Coronary artery (tissue), 2 donors: Measurements from ENCODE around the gene PRKRA.
"Not testable (repeated sequence)": the region's sequence is repeated elsewhere in the genome, so short reads cannot be mapped to it uniquely, and the experiment has no call there.

Source experiments
- DNase-seq: peaks from one replicate; pipeline ENCODE4 v3.0.0-alpha.2; 2017; ENCODE audit warnings: low spot score
- H3K27ac ChIP-seq, 2 donors: fragments of 200-600 bp; sonication (generic); one replicate each; pipeline ENCODE4 v1.5.1; 2016 to 2019
- H3K4me3 ChIP-seq: fragments of 200-600 bp; sonication (generic); 2 replicates; pipeline ENCODE4 v1.5.1; 2016; ENCODE audit warnings: mild to moderate bottlenecking, moderate library complexity
- CTCF ChIP-seq: fragments of 200-600 bp; sonication (generic); IDR thresholded peaks from one replicate; pipeline ENCODE4 v1.5.1; 2019; ENCODE audit warnings: antibody characterized with exemption

PRKRA gene

GRCh38 chr2:178425255-178425827 lies 25.6 kb downstream of the PRKRA start:
- Histone ChIP-seq H3K27ac (no peak overlapping the region), H3K4me3 (no peak overlapping the region)
- no peak for TF ChIP-seq CTCF
- DNase-seq, result no peak

GRCh38 chr2:178423746-178424145 lies 27.2 kb downstream of the PRKRA start:
- H3K4me3 ChIP-seq, H3K27ac ChIP-seq, DNase-seq: not testable (repeated sequence)

GRCh38 chr2:178422097-178422496 lies 28.9 kb downstream of the PRKRA start:
- no peak for DNase-seq
- no peak overlapping the region for H3K27ac ChIP-seq
- no peak overlapping the region for H3K4me3 ChIP-seq
- TF ChIP-seq CTCF, result no peak

GRCh38 chr2:178420463-178420999 lies 30.4 kb downstream of the PRKRA start:
- H3K27ac ChIP-seq, result no peak overlapping the region
- no peak for DNase-seq
- TF ChIP-seq CTCF, result no peak
- H3K4me3 ChIP-seq, result no peak overlapping the region

GRCh38 chr2:178419123-178419522 lies 31.9 kb downstream of the PRKRA start:
- no peak for TF ChIP-seq CTCF
- no peak for DNase-seq

GRCh38 chr2:178418426-178418825 lies 32.5 kb downstream of the PRKRA start:
- Histone ChIP-seq H3K27ac (no peak overlapping the region), H3K4me3 (no peak overlapping the region)
- DNase-seq, result no peak
- no peak for TF ChIP-seq CTCF

More at GRCh38 chr2:178419123-178419522, 31.9 kb downstream of the PRKRA start:
- H3K27ac ChIP-seq, result no peak overlapping the region
- H3K4me3 ChIP-seq, result no peak overlapping the region

- DNase-seq, result no peak
- no peak for TF ChIP-seq CTCF
- no peak overlapping the region for H3K27ac ChIP-seq
- H3K4me3 ChIP-seq, result no peak overlapping the region
Measured at GRCh38 chr2:178417916-178418315, 33.1 kb downstream of the PRKRA start.
